Astrocyte of the spinal cord (primary cell): Measurements from ENCODE around the gene AK1.

Experiments used
- DNase-seq: peaks from one replicate; pipeline ENCODE4 v3.0.0; 2011; ENCODE audit warnings: low read depth, low spot score
- H3K4me3 ChIP-seq: 2 replicates; pipeline ENCODE4 v1.5.1; 2011; ENCODE audit warnings: low read depth, mild to moderate bottlenecking, low read length, moderate library complexity
- CTCF ChIP-seq: IDR thresholded peaks from 2 replicates; pipeline ENCODE4 v1.5.1; 2012; ENCODE audit warnings: low read depth, mild to moderate bottlenecking, low read length, inconsistent platforms
- in situ Hi-C: cut with HindIII; loops from 2 replicates; pipeline ENCODE4 v1.10.0; 2017; ENCODE audit warnings: low sequenced_read_pairs

Gene AK1

GRCh38 chr9:127833555-127833954, 43.9 kb downstream of the AK1 start:
- TF ChIP-seq CTCF = no peak
- no peak overlapping the region for H3K4me3 ChIP-seq
- no peak for DNase-seq
- in situ Hi-C loops = no loop called here

- H3K4me3 ChIP-seq = no peak overlapping the region
- no peak for DNase-seq
- in situ Hi-C loops = no loop called here
- TF ChIP-seq CTCF = no peak
Measured at GRCh38 chr9:127832248-127832647, 45.2 kb downstream of the AK1 start.

GRCh38 chr9:127829205-127829906, 48.1 kb downstream of the AK1 start:
- DNase-seq = no peak
- H3K4me3 ChIP-seq = no peak overlapping the region
- TF ChIP-seq CTCF = no peak
- in situ Hi-C loops = no loop called here

- no peak for TF ChIP-seq CTCF
- peak; percentile 58 for DNase-seq
- in situ Hi-C loops = no loop called here
- H3K4me3 ChIP-seq = no peak overlapping the region
Measured at GRCh38 chr9:127828262-127829031, 49.0 kb downstream of the AK1 start.

GRCh38 chr9:127826253-127826913, 51.1 kb downstream of the AK1 start:
- TF ChIP-seq CTCF = no peak
- DNase-seq = no peak
- in situ Hi-C loops = no loop called here
- no peak overlapping the region for H3K4me3 ChIP-seq

- peak; percentile 52 for TF ChIP-seq CTCF
- H3K4me3 ChIP-seq = no peak overlapping the region
- DNase-seq = no peak
- in situ Hi-C loops = no loop called here
Measured at GRCh38 chr9:127825319-127826051, 52.0 kb downstream of the AK1 start.
